Panc1 (cell line): Measurements from ENCODE around the gene COPZ1. TPM values are rescaled to one million over a fixed set of nuclear protein-coding genes. Genes with fewer than 3 reads are reported as not detected.

Source experiments
- ATAC-seq: fragments of 200-7000 bp; cut with Tn5 transposase; 2 replicates; pipeline ENCODE4 v1.9.1; 2020; ENCODE audit warnings: mild to moderate bottlenecking, moderate library complexity
- BruUV-seq: library from RNA; stranded (reverse); fragments of 400-500 nt; replicated peaks from 2 replicates; lab custom pipeline; 2021; lab: Mats Ljungman, UMichigan
- CTCF ChIA-PET: fragments of 300-600 bp; sonication (Branson Sonifier 250); formaldehyde crosslinking; loops from one replicate; lab custom pipeline; 2022; ENCODE audit warnings: antibody characterized with exemption; lab: Charles Lee
- POLR2A ChIA-PET: fragments of 300-600 bp; sonication (Branson Sonifier 250); formaldehyde crosslinking; loops from one replicate; lab custom pipeline; 2022; ENCODE audit warnings: antibody characterized with exemption; lab: Charles Lee
- DNase-seq: peaks from one replicate; pipeline ENCODE4 v3.0.0-alpha.2; 2010; ENCODE audit warnings: low read depth, low spot score
- H3K27ac ChIP-seq: 2 replicates; pipeline ENCODE4 v1.5.1; 2011; ENCODE audit warnings: mild to moderate bottlenecking, low read length, inconsistent platforms
- H3K27me3 ChIP-seq: fragments of 200-500 bp; sonication (Bioruptor generic); 2 replicates; pipeline ENCODE4 v1.6.0; 2014; ENCODE audit warnings: low read length, inconsistent platforms; ENCODE audit not compliant: control insufficient read depth, insufficient read depth
- H3K36me3 ChIP-seq: fragments of 200-500 bp; sonication (Bioruptor generic); 2 replicates; pipeline ENCODE4 v1.5.1; 2014; ENCODE audit warnings: inconsistent platforms, mild to moderate bottlenecking, low read length, moderate library complexity; ENCODE audit not compliant: control insufficient read depth, insufficient read depth
- H3K4me1 ChIP-seq: 2 replicates; pipeline ENCODE4 v1.5.1; 2011; ENCODE audit warnings: inconsistent platforms, mild to moderate bottlenecking, low read length, moderate library complexity; ENCODE audit not compliant: control insufficient read depth, insufficient read depth
- H3K4me3 ChIP-seq, 2 experiments: 2 replicates each; pipeline ENCODE4 v1.5.1; 2011 to 2012; ENCODE audit warnings: low read depth in 2 of 2, low read length in 2 of 2, mild to moderate bottlenecking in 2 of 2, inconsistent platforms in 1 of 2, moderate library complexity in 1 of 2
- H3K9me3 ChIP-seq: fragments of 200-500 bp; sonication (Bioruptor generic); 2 replicates; pipeline ENCODE4 v1.5.1; 2014; ENCODE audit warnings: low read depth, mild to moderate bottlenecking, inconsistent platforms, low read length, moderate library complexity; ENCODE audit not compliant: control insufficient read depth, insufficient read depth
- POLR2AphosphoS5 ChIP-seq: IDR thresholded peaks from 2 replicates; pipeline ENCODE4 v1.6.1; 2012; ENCODE audit warnings: mild to moderate bottlenecking, low read depth, low read length, moderate library complexity
- SIN3A ChIP-seq: IDR thresholded peaks from 2 replicates; pipeline ENCODE4 v1.6.1; 2012; ENCODE audit warnings: low read depth, mild to moderate bottlenecking, low read length, moderate library complexity, borderline replicate concordance; ENCODE audit not compliant: insufficient read depth
- TCF7L2 ChIP-seq: IDR thresholded peaks from 2 replicates; pipeline ENCODE4 v1.6.1; 2011; ENCODE audit warnings: mild to moderate bottlenecking, low read depth, low read length, inconsistent platforms
- in situ Hi-C: cut with HindIII; loops from 2 replicates; pipeline ENCODE4 v1.10.0; 2016; ENCODE audit warnings: low sequenced_read_pairs, low pct_unique_long_range_greater_than_20kb
- intact Hi-C: fragments of 100-400 bp; cut with micrococcal nuclease; formaldehyde crosslinking; loops from one replicate; pipeline ENCODE4 v1.10.0; 2022; ENCODE audit not compliant: unreplicated experiment
- total RNA-seq: library from RNA; stranded (reverse); gene quantifications from one replicate; pipeline ENCODE4 v1.2.1, GENCODE V29; 2021; ENCODE audit not compliant: unreplicated experiment
- TF ChIP-seq, protein P1 (sequence below): fragments of 450-650 bp; IDR thresholded peaks from 2 replicates; pipeline ENCODE4 v1.5.1; 2017; ENCODE audit warnings: mild to moderate bottlenecking
- TF ChIP-seq, protein P2 (sequence below), 2 experiments: IDR thresholded peaks; 2 replicates each; pipeline ENCODE4 v1.6.1; 2011 to 2012; ENCODE audit warnings: low read depth in 2 of 2, control low read depth in 1 of 2, low read length in 1 of 2, mild to moderate bottlenecking in 1 of 2, moderate library complexity in 1 of 2; ENCODE audit not compliant: insufficient read depth in 1 of 2

The COPZ1 gene
- total RNA-seq, 1 experiment from 2014 or later, result 175 TPM

DNA sequence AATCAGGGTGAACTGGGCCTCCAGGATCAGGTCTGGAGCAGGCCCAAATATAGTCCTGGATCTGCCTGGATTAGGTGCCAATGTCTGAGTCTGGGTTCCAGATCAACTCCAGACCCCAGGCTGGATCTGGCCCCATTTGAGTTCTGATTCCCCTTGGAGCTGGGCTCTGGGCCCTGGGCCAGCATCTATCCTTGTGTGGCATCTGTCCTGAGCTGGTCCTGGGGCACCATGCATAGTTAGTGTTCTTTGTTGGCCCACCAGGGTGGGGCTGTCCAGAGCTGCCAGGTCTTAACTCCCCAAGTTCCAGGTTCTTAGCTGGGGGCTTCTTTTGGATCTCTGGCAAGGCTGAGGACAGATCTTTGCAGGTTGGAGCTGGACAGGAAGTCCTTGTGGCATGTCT is 70.6 kb downstream of the COPZ1 start:
- Histone ChIP-seq H3K27me3 (no peaks in the 10 kb centered on the region), H3K4me3 (no peak overlapping the region), H3K9me3 (no peaks in the 10 kb centered on the region), H3K4me1 (no peaks in the 10 kb centered on the region), H3K36me3 (peaks cover 7% of the 10 kb centered on the region; the same call in 1 of the 2 replicates), H3K27ac (no peak overlapping the region)
- intact Hi-C loops, result no loop called here
- BruUV-seq, result TSS peak; percentile 84
- ChIA-PET POLR2A (interaction anchor here (0.6 kb wide), 1 partner anchor 54 kb away, joined by 6 read pairs; no protein-coding TSS in a partner anchor), CTCF (no interaction called here)
- in situ Hi-C loops, result no loop called here
- no peak for DNase-seq
- TF ChIP-seq SIN3A, result no peak
- TF ChIP-seq POLR2AphosphoS5, result no peak
- TF ChIP-seq, protein P1, sequence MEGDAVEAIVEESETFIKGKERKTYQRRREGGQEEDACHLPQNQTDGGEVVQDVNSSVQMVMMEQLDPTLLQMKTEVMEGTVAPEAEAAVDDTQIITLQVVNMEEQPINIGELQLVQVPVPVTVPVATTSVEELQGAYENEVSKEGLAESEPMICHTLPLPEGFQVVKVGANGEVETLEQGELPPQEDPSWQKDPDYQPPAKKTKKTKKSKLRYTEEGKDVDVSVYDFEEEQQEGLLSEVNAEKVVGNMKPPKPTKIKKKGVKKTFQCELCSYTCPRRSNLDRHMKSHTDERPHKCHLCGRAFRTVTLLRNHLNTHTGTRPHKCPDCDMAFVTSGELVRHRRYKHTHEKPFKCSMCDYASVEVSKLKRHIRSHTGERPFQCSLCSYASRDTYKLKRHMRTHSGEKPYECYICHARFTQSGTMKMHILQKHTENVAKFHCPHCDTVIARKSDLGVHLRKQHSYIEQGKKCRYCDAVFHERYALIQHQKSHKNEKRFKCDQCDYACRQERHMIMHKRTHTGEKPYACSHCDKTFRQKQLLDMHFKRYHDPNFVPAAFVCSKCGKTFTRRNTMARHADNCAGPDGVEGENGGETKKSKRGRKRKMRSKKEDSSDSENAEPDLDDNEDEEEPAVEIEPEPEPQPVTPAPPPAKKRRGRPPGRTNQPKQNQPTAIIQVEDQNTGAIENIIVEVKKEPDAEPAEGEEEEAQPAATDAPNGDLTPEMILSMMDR, result no peak
- TF ChIP-seq TCF7L2, result no peak
- TF ChIP-seq, protein P2, sequence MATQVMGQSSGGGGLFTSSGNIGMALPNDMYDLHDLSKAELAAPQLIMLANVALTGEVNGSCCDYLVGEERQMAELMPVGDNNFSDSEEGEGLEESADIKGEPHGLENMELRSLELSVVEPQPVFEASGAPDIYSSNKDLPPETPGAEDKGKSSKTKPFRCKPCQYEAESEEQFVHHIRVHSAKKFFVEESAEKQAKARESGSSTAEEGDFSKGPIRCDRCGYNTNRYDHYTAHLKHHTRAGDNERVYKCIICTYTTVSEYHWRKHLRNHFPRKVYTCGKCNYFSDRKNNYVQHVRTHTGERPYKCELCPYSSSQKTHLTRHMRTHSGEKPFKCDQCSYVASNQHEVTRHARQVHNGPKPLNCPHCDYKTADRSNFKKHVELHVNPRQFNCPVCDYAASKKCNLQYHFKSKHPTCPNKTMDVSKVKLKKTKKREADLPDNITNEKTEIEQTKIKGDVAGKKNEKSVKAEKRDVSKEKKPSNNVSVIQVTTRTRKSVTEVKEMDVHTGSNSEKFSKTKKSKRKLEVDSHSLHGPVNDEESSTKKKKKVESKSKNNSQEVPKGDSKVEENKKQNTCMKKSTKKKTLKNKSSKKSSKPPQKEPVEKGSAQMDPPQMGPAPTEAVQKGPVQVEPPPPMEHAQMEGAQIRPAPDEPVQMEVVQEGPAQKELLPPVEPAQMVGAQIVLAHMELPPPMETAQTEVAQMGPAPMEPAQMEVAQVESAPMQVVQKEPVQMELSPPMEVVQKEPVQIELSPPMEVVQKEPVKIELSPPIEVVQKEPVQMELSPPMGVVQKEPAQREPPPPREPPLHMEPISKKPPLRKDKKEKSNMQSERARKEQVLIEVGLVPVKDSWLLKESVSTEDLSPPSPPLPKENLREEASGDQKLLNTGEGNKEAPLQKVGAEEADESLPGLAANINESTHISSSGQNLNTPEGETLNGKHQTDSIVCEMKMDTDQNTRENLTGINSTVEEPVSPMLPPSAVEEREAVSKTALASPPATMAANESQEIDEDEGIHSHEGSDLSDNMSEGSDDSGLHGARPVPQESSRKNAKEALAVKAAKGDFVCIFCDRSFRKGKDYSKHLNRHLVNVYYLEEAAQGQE (IDR thresholded peaks at IDR 0.05; ENCODE audit: insufficient read depth in 1 of 2, low read depth in 2 of 2, low read length in 1 of 2), result no peak
- ATAC-seq, result no peak

DNA sequence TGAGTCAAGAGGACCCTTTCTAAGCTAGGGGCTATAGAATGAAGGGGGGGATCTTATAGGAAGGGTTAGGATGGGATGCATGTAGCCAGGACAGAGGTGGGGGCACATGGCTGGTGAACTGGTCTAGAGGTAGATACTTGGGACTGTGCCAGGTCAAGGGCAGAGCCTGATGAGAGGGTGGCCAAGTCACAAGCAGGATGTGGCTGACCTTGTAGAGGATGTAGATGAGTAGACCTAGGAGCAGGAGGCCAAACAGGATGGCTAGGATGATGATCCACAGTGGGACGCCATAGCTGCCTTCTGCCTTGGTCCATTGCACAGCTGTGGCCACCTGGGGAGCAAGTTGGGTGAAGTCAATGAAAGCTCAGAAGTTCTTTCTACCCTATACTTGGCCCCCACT is 72.2 kb downstream of the COPZ1 start:
- Histone ChIP-seq H3K4me3 (no peak overlapping the region), H3K27me3 (no peaks in the 10 kb centered on the region), H3K36me3 (peaks cover 7% of the 10 kb centered on the region), H3K4me1 (no peaks in the 10 kb centered on the region), H3K9me3 (no peaks in the 10 kb centered on the region), H3K27ac (no peak overlapping the region)
- ATAC-seq (no peak), DNase-seq (no peak)
- intact Hi-C loops, result no loop called here
- TF ChIP-seq TCF7L2, result no peak
- TF ChIP-seq, protein P1, result no peak
- TF ChIP-seq, protein P2 (IDR thresholded peaks at IDR 0.05; ENCODE audit: insufficient read depth in 1 of 2, low read depth in 2 of 2, low read length in 1 of 2), result no peak
- TF ChIP-seq SIN3A, result no peak
- TF ChIP-seq POLR2AphosphoS5, result no peak
- in situ Hi-C loops, result no loop called here
- ChIA-PET POLR2A (no interaction called here), CTCF (no interaction called here)
- no TSS peak for BruUV-seq
